Brain microvascular endothelial cell (primary cell): ENCODE results near the gene SRM.
"Not testable (repeated sequence)": the region's sequence is repeated elsewhere in the genome, so short reads cannot be mapped to it uniquely, and the experiment has no call there.

Experiments
- DNase-seq: peaks from one replicate; pipeline ENCODE4 v3.0.0-alpha.2; 2020
- H3K27ac ChIP-seq: fragments of 250-450 bp; sonication (Bioruptor Pico); 2 replicates; pipeline ENCODE4 v1.5.1; 2020; ENCODE audit warnings: mild to moderate bottlenecking, moderate library complexity
- H3K27me3 ChIP-seq: fragments of 250-450 bp; sonication (Bioruptor Pico); replicated peaks from 2 replicates; pipeline ENCODE4 v1.5.1; 2020; ENCODE audit warnings: mild to moderate bottlenecking
- H3K36me3 ChIP-seq: fragments of 250-450 bp; sonication (Bioruptor Pico); replicated peaks from 2 replicates; pipeline ENCODE4 v1.5.1; 2020; ENCODE audit warnings: mild to moderate bottlenecking
- H3K4me3 ChIP-seq: 2 replicates; pipeline ENCODE4 v1.5.1; 2011; ENCODE audit warnings: low read depth, mild to moderate bottlenecking, control low read depth, low read length, moderate library complexity
- in situ Hi-C: cut with HindIII; loops from 2 replicates; pipeline ENCODE4 v1.10.0; 2017; ENCODE audit warnings: low sequenced_read_pairs, low pct_ligation_motif_present
- TF ChIP-seq, protein P1 (sequence below): IDR thresholded peaks from 2 replicates; pipeline ENCODE4 v1.5.1; 2011; ENCODE audit warnings: low read depth, mild to moderate bottlenecking, moderate library complexity, low read length, control low read depth, inconsistent platforms; ENCODE audit errors: missing control alignments

Gene SRM

GRCh38 chr1:11100149-11100493 is 40.3 kb upstream of the SRM start:
- H3K36me3 ChIP-seq = peaks cover 21% of the 10 kb centered on the region
- no peak for DNase-seq
- peak overlapping the region; percentile 66 for H3K27ac ChIP-seq
- TF ChIP-seq, protein P1, sequence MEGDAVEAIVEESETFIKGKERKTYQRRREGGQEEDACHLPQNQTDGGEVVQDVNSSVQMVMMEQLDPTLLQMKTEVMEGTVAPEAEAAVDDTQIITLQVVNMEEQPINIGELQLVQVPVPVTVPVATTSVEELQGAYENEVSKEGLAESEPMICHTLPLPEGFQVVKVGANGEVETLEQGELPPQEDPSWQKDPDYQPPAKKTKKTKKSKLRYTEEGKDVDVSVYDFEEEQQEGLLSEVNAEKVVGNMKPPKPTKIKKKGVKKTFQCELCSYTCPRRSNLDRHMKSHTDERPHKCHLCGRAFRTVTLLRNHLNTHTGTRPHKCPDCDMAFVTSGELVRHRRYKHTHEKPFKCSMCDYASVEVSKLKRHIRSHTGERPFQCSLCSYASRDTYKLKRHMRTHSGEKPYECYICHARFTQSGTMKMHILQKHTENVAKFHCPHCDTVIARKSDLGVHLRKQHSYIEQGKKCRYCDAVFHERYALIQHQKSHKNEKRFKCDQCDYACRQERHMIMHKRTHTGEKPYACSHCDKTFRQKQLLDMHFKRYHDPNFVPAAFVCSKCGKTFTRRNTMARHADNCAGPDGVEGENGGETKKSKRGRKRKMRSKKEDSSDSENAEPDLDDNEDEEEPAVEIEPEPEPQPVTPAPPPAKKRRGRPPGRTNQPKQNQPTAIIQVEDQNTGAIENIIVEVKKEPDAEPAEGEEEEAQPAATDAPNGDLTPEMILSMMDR = no peak
- peak overlapping the region; percentile 97 for H3K4me3 ChIP-seq
- H3K27me3 ChIP-seq = no peaks in the 10 kb centered on the region
- in situ Hi-C loops = no loop called here

- peak within 1 kb of the TSS; percentile 66 for H3K27ac ChIP-seq
- H3K4me3 ChIP-seq = peak within 1 kb of the TSS; percentile 97
- H3K36me3 ChIP-seq = peaks cover 25% of the 10 kb centered on the region
- TF ChIP-seq, protein P1 = no peak
- peak; percentile 85 for DNase-seq
- H3K27me3 ChIP-seq = no peaks in the 10 kb centered on the region
- in situ Hi-C loops = no loop called here
Observed at GRCh38 chr1:11099310-11100148, 39.7 kb upstream of the SRM start, which contains the start of gene EXOSC10. Gene EXOSC10, minus strand, starts transcription at chr1:11099869. Its CDS starts 38 bp downstream, at chr1:11099831.

DNA sequence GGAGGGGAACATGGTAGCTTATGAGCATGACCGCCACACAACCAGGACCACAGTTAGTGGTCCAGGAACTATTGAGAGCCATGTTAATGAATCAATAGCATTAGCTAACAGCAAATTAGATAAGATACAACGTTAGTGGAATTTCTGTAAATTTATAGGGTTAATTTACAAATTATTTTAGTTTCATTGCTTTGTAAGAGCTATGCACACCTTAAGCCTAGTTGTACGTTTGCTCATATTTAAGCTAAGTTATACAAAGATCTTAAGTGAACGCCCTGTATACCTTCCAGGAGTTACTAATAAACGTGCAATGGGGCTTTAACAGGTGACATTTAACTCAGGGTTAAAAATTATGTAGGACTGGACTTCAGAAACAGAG is 39.1 kb upstream of the SRM start:
- no peak for DNase-seq
- Histone ChIP-seq H3K4me3 (peak overlapping the region; percentile 97), H3K36me3 (peaks cover 31% of the 10 kb centered on the region), H3K27me3 (no peaks in the 10 kb centered on the region), H3K27ac (peak overlapping the region; percentile 66)
- TF ChIP-seq, protein P1 = no peak
- in situ Hi-C loops = no loop called here

- peaks cover 74% of the 10 kb centered on the region for H3K36me3 ChIP-seq
- H3K27ac ChIP-seq, DNase-seq, H3K27me3 ChIP-seq, in situ Hi-C loops, H3K4me3 ChIP-seq: not testable (repeated sequence)
Observed at GRCh38 chr1:11083784-11084183, 24.0 kb upstream of the SRM start.

DNA sequence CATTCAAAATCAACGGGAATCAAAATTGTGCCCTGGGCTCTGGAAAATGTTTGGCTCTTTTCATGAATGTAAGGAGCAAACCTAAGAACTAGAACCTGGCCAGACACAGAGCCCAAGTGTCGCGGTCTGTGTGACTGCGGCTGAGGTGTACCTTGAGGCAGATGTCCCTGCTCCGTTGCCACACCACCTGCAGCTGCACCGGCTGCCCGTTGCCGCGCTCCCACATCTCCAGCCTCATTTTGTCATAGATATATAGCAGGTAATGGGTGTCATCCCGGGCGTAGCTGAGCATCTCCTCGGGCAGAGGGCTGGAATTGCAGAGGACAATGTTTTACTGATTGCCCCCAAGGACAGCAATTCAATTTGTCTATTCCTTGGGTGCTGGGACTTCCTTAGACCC is 21.1 kb upstream of the SRM start:
- H3K36me3 ChIP-seq = peaks cover 73% of the 10 kb centered on the region
- H3K4me3 ChIP-seq = no peak overlapping the region
- H3K27ac ChIP-seq = no peak overlapping the region
- DNase-seq = no peak
- in situ Hi-C loops = no loop called here
- no peaks in the 10 kb centered on the region for H3K27me3 ChIP-seq
- TF ChIP-seq, protein P1 = no peak

GRCh38 chr1:11078631-11079030 is 18.8 kb upstream of the SRM start:
- in situ Hi-C loops = no loop called here
- Histone ChIP-seq H3K27ac (no peak overlapping the region), H3K36me3 (peaks cover 83% of the 10 kb centered on the region), H3K27me3 (no peaks in the 10 kb centered on the region), H3K4me3 (no peak overlapping the region)
- TF ChIP-seq, protein P1 = no peak
- no peak for DNase-seq

GRCh38 chr1:11073398-11073797 is 13.6 kb upstream of the SRM start:
- DNase-seq = not testable (repeated sequence)
- peaks cover 89% of the 10 kb centered on the region for H3K36me3 ChIP-seq

More at GRCh38 chr1:11073398-11073797, 13.6 kb upstream of the SRM start:
- H3K27me3 ChIP-seq, H3K4me3 ChIP-seq, H3K27ac ChIP-seq, in situ Hi-C loops: not testable (repeated sequence)
